Gastroesophageal sphincter (tissue), 3 donors: ENCODE measurements around the gene GJD2.

Source experiments
- EP300 ChIP-seq: sonication (generic); formaldehyde crosslinking; IDR thresholded peaks from one replicate; pipeline ENCODE4 v1.6.1; 2017; ENCODE audit warnings: antibody characterized with exemption, mild to moderate bottlenecking
- POLR2A ChIP-seq, 2 donors: fragments of 450-650 bp; IDR thresholded peaks; one replicate each; pipeline ENCODE4 v1.6.1; 2017; ENCODE audit warnings: antibody characterized with exemption in 2 of 2, mild to moderate bottlenecking in 2 of 2, moderate library complexity in 1 of 2
- POLR2AphosphoS5 ChIP-seq: sonication (generic); formaldehyde crosslinking; IDR thresholded peaks from one replicate; pipeline ENCODE4 v1.6.1; 2017; ENCODE audit warnings: antibody characterized with exemption
- TF ChIP-seq, protein P1 (sequence below), 4 experiments: fragments of 200-600 bp in 2 of 4; fragments of 450-650 bp in 2 of 4; sonication (generic) in 1 of 4; IDR thresholded peaks; one replicate each; pipeline ENCODE4 v1.5.1; 2017 to 2019; ENCODE audit warnings: antibody characterized with exemption in 4 of 4, mild to moderate bottlenecking in 2 of 4, moderate library complexity in 2 of 4

- no peak for TF ChIP-seq POLR2A (IDR thresholded peaks at IDR 0.05)
- TF ChIP-seq, protein P1, sequence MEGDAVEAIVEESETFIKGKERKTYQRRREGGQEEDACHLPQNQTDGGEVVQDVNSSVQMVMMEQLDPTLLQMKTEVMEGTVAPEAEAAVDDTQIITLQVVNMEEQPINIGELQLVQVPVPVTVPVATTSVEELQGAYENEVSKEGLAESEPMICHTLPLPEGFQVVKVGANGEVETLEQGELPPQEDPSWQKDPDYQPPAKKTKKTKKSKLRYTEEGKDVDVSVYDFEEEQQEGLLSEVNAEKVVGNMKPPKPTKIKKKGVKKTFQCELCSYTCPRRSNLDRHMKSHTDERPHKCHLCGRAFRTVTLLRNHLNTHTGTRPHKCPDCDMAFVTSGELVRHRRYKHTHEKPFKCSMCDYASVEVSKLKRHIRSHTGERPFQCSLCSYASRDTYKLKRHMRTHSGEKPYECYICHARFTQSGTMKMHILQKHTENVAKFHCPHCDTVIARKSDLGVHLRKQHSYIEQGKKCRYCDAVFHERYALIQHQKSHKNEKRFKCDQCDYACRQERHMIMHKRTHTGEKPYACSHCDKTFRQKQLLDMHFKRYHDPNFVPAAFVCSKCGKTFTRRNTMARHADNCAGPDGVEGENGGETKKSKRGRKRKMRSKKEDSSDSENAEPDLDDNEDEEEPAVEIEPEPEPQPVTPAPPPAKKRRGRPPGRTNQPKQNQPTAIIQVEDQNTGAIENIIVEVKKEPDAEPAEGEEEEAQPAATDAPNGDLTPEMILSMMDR (IDR thresholded peaks at IDR 0.05): no peak
- no peak for TF ChIP-seq EP300
- no peak for TF ChIP-seq POLR2AphosphoS5
Measured at GRCh38 chr15:34734303-34734702, 20.5 kb downstream of the GJD2 start.
